22Rv1 (cell line): Measurements from ENCODE around the gene CALHM1.

Experiments used
- ZFX ChIP-seq: fragments of 450-650 bp; IDR thresholded peaks from 2 replicates; pipeline ENCODE4 v1.6.1; 2017; ENCODE audit warnings: antibody characterized with exemption, borderline replicate concordance
- TF ChIP-seq, protein P1 (sequence below): fragments of 450-650 bp; IDR thresholded peaks from 2 replicates; pipeline ENCODE4 v1.5.1; 2017; ENCODE audit warnings: mild to moderate bottlenecking

- TF ChIP-seq, protein P1, sequence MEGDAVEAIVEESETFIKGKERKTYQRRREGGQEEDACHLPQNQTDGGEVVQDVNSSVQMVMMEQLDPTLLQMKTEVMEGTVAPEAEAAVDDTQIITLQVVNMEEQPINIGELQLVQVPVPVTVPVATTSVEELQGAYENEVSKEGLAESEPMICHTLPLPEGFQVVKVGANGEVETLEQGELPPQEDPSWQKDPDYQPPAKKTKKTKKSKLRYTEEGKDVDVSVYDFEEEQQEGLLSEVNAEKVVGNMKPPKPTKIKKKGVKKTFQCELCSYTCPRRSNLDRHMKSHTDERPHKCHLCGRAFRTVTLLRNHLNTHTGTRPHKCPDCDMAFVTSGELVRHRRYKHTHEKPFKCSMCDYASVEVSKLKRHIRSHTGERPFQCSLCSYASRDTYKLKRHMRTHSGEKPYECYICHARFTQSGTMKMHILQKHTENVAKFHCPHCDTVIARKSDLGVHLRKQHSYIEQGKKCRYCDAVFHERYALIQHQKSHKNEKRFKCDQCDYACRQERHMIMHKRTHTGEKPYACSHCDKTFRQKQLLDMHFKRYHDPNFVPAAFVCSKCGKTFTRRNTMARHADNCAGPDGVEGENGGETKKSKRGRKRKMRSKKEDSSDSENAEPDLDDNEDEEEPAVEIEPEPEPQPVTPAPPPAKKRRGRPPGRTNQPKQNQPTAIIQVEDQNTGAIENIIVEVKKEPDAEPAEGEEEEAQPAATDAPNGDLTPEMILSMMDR, result no peak
- TF ChIP-seq ZFX, result no peak
Observed at GRCh38 chr10:103450201-103450695, 8.5 kb downstream of the CALHM1 start.
